CD4-positive, alpha-beta memory T cell (primary cell): ENCODE results near the gene STK11. TPM values are rescaled to one million over a fixed set of nuclear protein-coding genes. Genes with fewer than 3 reads are reported as not detected.

ENCODE experiments used
- CTCF ChIA-PET: fragments of 350-600 bp; sonication (Branson Sonifier 250); formaldehyde crosslinking; loops from one replicate; lab custom pipeline; 2021; ENCODE audit warnings: inconsistent platforms; ENCODE audit not compliant: partially characterized antibody; lab: Charles Lee
- POLR2A ChIA-PET: fragments of 350-600 bp; sonication (Branson Sonifier 250); formaldehyde crosslinking; loops from one replicate; lab custom pipeline; 2021; ENCODE audit not compliant: partially characterized antibody; lab: Charles Lee
- DNase-seq, 5 donors: peaks; one replicate each; pipeline versions ENCODE4 v3.0.0 to v3.0.0-alpha.2; 2020 to 2022; ENCODE audit warnings: mixed read lengths in 1 of 5
- H3K27ac ChIP-seq: one replicate; pipeline ENCODE4 v1.7.0; 2013; ENCODE audit warnings: low read depth, low read length
- H3K27me3 ChIP-seq: 2 replicates; pipeline ENCODE4 v1.7.0; 2013; ENCODE audit warnings: mild to moderate bottlenecking, low read length, moderate library complexity; ENCODE audit not compliant: insufficient read depth
- H3K36me3 ChIP-seq: 2 replicates; pipeline ENCODE4 v1.7.0; 2013; ENCODE audit warnings: mild to moderate bottlenecking, low read length, moderate library complexity; ENCODE audit not compliant: insufficient read depth
- H3K4me1 ChIP-seq: 2 replicates; pipeline ENCODE4 v1.7.0; 2013; ENCODE audit warnings: mild to moderate bottlenecking, low read length, moderate library complexity; ENCODE audit not compliant: insufficient read depth
- H3K4me3 ChIP-seq, 2 donors: one replicate each; pipeline ENCODE4 v1.7.0; 2013; ENCODE audit warnings: low read length in 2 of 2, mild to moderate bottlenecking in 1 of 2
- H3K9me3 ChIP-seq, 2 donors: one replicate each; pipeline ENCODE4 v1.7.0; 2013; ENCODE audit warnings: low read length in 2 of 2, control low read depth in 1 of 2; ENCODE audit not compliant: control insufficient read depth in 1 of 2
- H3K27ac Mint-ChIP-seq, 7 donors: one replicate each; pipeline ENCODE4 v1.8.0; 2020 to 2021; ENCODE audit warnings: mixed read lengths in 7 of 7, mild to moderate bottlenecking in 6 of 7, inconsistent platforms in 3 of 7, moderate library complexity in 3 of 7
- H3K27me3 Mint-ChIP-seq, 2 donors: one replicate each; pipeline ENCODE4 v1.8.0; 2020 to 2021; ENCODE audit warnings: mixed read lengths in 2 of 2
- H3K36me3 Mint-ChIP-seq, 2 donors: one replicate each; pipeline ENCODE4 v1.8.0; 2020 to 2021; ENCODE audit warnings: mixed read lengths in 2 of 2, inconsistent platforms in 1 of 2, mild to moderate bottlenecking in 1 of 2
- H3K4me1 Mint-ChIP-seq, 4 donors: one replicate each; pipeline ENCODE4 v1.8.0; 2020 to 2021; ENCODE audit warnings: mixed read lengths in 4 of 4, mild to moderate bottlenecking in 1 of 4
- H3K4me3 Mint-ChIP-seq, 8 donors: one replicate each; pipeline ENCODE4 v1.8.0; 2020 to 2021; ENCODE audit warnings: mixed read lengths in 8 of 8, mild to moderate bottlenecking in 7 of 8, moderate library complexity in 6 of 8, inconsistent platforms in 3 of 8
- H3K9me3 Mint-ChIP-seq, 8 donors: one replicate each; pipeline ENCODE4 v1.8.0; 2020 to 2021; ENCODE audit warnings: mixed read lengths in 8 of 8, mild to moderate bottlenecking in 5 of 8, inconsistent platforms in 3 of 8, moderate library complexity in 1 of 8
- intact Hi-C: fragments of 100-400 bp; cut with micrococcal nuclease; formaldehyde crosslinking; loops from one replicate; pipeline ENCODE4 v1.15.1; 2023
- polyA plus RNA-seq, 2 donors: library from polyadenylated mRNA; unstranded; fragments of 300-500 nt; fragmentation: Illumina TruSeq; gene quantifications; one replicate each; pipeline ENCODE4 v1.2.3, GENCODE V29; 2021
- total RNA-seq, 2 experiments: library from RNA; stranded (reverse); gene quantifications; one replicate each; pipeline ENCODE4 v1.2.3, GENCODE V29; 2021

The STK11 gene
- total and polyA plus RNA-seq, 4 experiments from 2014 or later: 11.0 to 114 (median 77.6) TPM

DNA sequence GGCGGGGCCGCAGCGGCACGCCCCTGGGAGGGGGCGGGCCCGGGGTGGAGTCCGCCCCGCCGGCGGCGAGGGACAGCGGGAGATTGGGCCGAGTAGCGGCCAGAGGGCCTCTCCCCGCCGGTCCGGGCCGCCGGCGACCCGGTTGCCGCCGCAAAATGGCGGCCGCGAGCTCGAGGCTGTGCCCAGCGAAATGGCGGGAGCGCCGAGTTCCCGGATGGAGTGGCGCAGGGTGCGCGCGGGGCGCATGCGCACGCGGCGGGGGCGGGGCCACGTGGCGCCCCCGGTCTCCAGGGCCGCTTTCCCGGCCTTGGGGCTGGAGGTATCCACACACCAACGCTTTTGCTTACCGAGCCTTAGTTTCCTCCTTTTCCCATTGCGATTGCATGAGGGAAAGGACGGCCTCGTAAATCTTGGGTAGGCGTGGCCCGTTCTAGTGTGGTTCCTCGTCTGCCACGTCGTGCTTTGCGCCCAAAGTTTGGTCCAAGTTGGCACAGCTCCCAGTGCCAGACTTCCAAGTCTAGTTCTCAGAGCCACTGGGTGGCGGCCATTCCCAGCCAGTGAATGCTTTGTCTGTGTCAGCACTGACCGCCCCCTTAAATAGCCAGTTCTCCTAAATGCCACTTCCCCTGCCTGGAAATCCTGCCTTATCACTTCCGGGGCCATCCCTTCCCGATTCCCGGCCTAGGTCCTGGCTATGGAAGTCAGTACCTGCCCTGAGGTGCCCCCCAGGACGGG lies 64.1 kb downstream of the STK11 start:
- CTCF ChIA-PET: interaction anchor here (1.0 to 10.8 kb wide), 4 partner anchors 17 to 29 kb away, joined by 3 to 364 read pairs (median 7); partner anchors contain the start of gene ATP5F1D
- Histone ChIP-seq H3K9me3 (no peaks in the 10 kb centered on the region), H3K4me3 (peak overlapping the region; percentile 90 to 100), H3K27me3 (no peaks in the 10 kb centered on the region), H3K36me3 (peaks cover 44% of the 10 kb centered on the region), H3K27ac (peak overlapping the region; percentile 77), H3K4me1 (peaks cover 76% of the 10 kb centered on the region)
- intact Hi-C loops: loop anchor here (1.0 to 2.0 kb wide), 3 partner anchors 10 to 473 kb away; partner anchors contain the start of gene PTBP1
- DNase-seq: peak; percentile 85 to 89 (median 88)
- H3K36me3 Mint-ChIP-seq: peaks cover 31 to 45% of the 10 kb centered on the region in 2 donors
- peaks cover 35 to 79% (median 60%) of the 10 kb centered on the region in 4 donors for H3K4me1 Mint-ChIP-seq
- peak overlapping the region; percentile 91 to 97 (median 93) for H3K27ac Mint-ChIP-seq
- no peaks in the 10 kb centered on the region for H3K27me3 Mint-ChIP-seq
- POLR2A ChIA-PET: interaction anchor here (0.6 to 12.0 kb wide), 66 partner anchors 9 to 826 kb away, joined by 3 to 650 read pairs (median 5); partner anchors contain the start of genes ABCA7, ARHGAP45, ATP5F1D and CBARP
- peaks cover 0 to 21% (median 0%) of the 10 kb centered on the region in 8 donors for H3K9me3 Mint-ChIP-seq
- peak overlapping the region; percentile 89 to 93 (median 91) for H3K4me3 Mint-ChIP-seq

DNA sequence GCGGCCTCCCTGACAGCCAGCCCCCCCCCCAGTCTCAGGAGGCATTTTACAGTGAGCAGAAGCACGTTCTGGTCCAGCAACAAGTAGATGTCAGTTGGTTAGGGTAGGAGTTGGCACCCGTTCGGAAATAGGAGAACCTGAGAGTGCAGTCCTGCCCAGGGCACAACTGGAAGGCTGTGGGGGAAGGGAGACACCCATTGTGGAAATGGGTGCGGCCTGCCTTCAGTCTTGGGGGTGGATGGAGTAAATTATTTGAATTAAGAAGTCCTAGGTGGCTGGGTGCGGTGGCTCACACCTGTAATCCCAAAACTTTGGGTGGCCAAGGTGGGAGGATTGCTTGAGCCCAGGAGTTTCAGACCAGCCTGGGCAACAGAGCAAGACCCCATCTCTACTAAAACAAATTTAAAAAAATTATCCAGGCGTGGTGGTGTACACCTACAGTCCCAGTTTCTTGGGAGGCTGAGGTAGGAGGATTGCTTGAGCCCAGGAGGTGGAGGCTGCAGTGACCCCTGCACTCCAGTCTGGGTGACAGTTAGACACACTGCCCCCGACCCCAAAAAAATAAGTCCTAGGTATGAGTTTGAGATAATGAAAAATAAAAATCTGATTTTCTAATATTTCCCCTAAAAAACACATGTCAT lies 64.8 kb downstream of the STK11 start:
- Histone ChIP-seq H3K4me3 (peak overlapping the region; percentile 90 to 100), H3K4me1 (peaks cover 81% of the 10 kb centered on the region), H3K27me3 (no peaks in the 10 kb centered on the region), H3K36me3 (peaks cover 47% of the 10 kb centered on the region), H3K27ac (peak overlapping the region; percentile 77), H3K9me3 (no peaks in the 10 kb centered on the region)
- H3K27me3 Mint-ChIP-seq: no peaks in the 10 kb centered on the region
- peaks cover 0 to 21% (median 0%) of the 10 kb centered on the region in 8 donors for H3K9me3 Mint-ChIP-seq
- peaks cover 33 to 73% (median 56%) of the 10 kb centered on the region in 4 donors for H3K4me1 Mint-ChIP-seq
- peak overlapping the region; percentile 89 to 93 (median 91) for H3K4me3 Mint-ChIP-seq
- CTCF ChIA-PET: no interaction called here
- peak overlapping the region; percentile 91 to 97 (median 93) for H3K27ac Mint-ChIP-seq
- DNase-seq: no peak
- H3K36me3 Mint-ChIP-seq: peaks cover 31 to 45% of the 10 kb centered on the region in 2 donors
- intact Hi-C loops: no loop called here
- POLR2A ChIA-PET: interaction anchor here (1.1 to 6.7 kb wide), 8 partner anchors 14 to 367 kb away, joined by 4 to 397 read pairs (median 24); partner anchors contain the start of gene ABCA7

DNA sequence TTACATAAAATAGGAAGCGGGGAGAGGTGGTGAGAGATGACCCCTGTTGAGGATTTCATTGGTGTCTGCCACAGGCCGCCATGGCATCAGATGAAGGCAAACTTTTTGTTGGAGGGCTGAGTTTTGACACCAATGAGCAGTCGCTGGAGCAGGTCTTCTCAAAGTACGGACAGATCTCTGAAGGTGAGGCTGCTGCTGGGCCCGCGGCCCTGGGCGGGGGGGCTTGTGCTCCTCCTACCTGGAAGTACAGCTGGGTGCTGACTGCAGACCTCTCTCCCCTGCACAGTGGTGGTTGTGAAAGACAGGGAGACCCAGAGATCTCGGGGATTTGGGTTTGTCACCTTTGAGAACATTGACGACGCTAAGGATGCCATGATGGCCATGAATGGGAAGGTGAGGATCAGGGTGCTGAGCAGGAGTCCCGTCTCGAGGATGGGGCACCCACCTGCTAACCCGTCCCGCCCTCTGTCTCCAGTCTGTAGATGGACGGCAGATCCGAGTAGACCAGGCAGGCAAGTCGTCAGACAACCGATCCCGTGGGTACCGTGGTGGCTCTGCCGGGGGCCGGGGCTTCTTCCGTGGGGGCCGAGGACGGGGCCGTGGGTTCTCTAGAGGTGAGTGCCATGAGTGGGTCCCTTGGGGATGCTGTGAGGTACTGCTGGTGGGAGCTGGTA lies 65.4 kb downstream of the STK11 start:
- H3K4me1 ChIP-seq: peaks cover 79% of the 10 kb centered on the region
- peak in 1 of 5 donors; percentile 43 for DNase-seq
- H3K36me3 ChIP-seq: peaks cover 47% of the 10 kb centered on the region
- H3K9me3 ChIP-seq: no peaks in the 10 kb centered on the region
- Mint-ChIP-seq H3K36me3 (peaks cover 31 to 47% of the 10 kb centered on the region in 2 donors), H3K27me3 (no peaks in the 10 kb centered on the region), H3K27ac (peak overlapping the region; percentile 91 to 97 (median 93)), H3K4me3 (peak overlapping the region; percentile 89 to 93 (median 91)), H3K4me1 (peaks cover 33 to 69% (median 52%) of the 10 kb centered on the region in 4 donors), H3K9me3 (peaks cover 0 to 21% (median 0%) of the 10 kb centered on the region in 8 donors)
- POLR2A ChIA-PET: interaction anchor here (1.7 to 5.7 kb wide), 4 partner anchors 10 to 29 kb away, joined by 5 to 74 read pairs (median 38); partner anchors contain the start of gene ATP5F1D
- intact Hi-C loops: no loop called here
- CTCF ChIA-PET: interaction anchor here (3.9 kb wide), 1 partner anchor 27 kb away, joined by 31 read pairs; no protein-coding TSS in a partner anchor
- no peaks in the 10 kb centered on the region for H3K27me3 ChIP-seq
- H3K27ac ChIP-seq: peak overlapping the region; percentile 77
- peak overlapping the region; percentile 90 to 100 for H3K4me3 ChIP-seq

DNA sequence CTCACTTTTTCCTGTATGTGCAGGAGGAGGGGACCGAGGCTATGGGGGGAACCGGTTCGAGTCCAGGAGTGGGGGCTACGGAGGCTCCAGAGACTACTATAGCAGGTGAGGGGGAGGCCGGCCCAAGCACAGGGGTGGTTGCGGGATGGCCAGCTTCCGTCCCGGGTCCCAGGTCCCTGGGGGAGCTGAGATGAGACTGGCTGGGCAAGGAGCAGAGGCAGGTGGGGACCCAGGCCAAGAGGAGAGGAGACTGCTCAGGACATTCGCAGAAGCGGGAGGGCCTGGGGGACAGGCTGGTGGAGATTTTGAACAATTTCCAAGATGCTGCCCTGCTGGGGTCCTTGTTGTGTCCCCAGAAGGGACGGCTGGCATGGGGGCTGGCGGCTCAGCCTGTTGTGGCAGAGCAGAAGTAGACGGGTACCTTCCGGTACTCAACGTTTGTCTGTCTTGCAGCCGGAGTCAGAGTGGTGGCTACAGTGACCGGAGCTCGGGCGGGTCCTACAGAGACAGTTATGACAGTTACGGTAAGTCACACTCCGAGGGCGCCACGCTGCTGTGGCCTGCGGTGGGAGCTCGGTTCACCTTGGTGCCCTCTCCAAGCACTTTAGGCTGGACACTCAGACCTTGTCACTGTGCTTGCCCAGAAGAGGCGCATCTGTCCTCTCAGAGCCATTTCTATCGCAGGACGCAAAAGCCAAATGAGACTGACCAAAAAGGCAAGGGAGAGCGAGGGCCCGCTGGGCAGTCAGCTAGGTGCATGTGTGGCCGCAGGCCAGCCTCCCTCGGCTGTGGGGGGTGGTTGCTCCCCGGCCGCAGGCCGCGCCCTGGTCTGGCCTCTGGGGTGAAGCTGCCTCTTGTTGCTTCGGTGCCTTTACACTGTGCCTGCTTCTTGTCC lies 66.2 kb downstream of the STK11 start:
- Histone ChIP-seq H3K27ac (peak overlapping the region; percentile 77), H3K36me3 (peaks cover 47% of the 10 kb centered on the region), H3K4me1 (peaks cover 83% of the 10 kb centered on the region), H3K27me3 (no peaks in the 10 kb centered on the region), H3K9me3 (no peaks in the 10 kb centered on the region), H3K4me3 (peak overlapping the region in 1 of 2 donors; percentile 100)
- peaks cover 0 to 25% (median 0%) of the 10 kb centered on the region in 8 donors for H3K9me3 Mint-ChIP-seq
- ChIA-PET POLR2A (interaction anchor here (0.9 to 5.7 kb wide), 7 partner anchors 11 to 595 kb away, joined by 3 to 74 read pairs (median 5); partner anchors contain the start of gene ATP5F1D), CTCF (interaction anchor here (3.9 kb wide), 1 partner anchor 28 kb away, joined by 31 read pairs; no protein-coding TSS in a partner anchor)
- peak overlapping the region; percentile 89 to 93 (median 91) for H3K4me3 Mint-ChIP-seq
- peak overlapping the region; percentile 89 to 97 (median 93) for H3K27ac Mint-ChIP-seq
- peaks cover 37 to 72% (median 55%) of the 10 kb centered on the region in 4 donors for H3K4me1 Mint-ChIP-seq
- no peaks in the 10 kb centered on the region for H3K27me3 Mint-ChIP-seq
- no peak for DNase-seq
- H3K36me3 Mint-ChIP-seq: peaks cover 32 to 50% of the 10 kb centered on the region in 2 donors
- intact Hi-C loops: no loop called here

DNA sequence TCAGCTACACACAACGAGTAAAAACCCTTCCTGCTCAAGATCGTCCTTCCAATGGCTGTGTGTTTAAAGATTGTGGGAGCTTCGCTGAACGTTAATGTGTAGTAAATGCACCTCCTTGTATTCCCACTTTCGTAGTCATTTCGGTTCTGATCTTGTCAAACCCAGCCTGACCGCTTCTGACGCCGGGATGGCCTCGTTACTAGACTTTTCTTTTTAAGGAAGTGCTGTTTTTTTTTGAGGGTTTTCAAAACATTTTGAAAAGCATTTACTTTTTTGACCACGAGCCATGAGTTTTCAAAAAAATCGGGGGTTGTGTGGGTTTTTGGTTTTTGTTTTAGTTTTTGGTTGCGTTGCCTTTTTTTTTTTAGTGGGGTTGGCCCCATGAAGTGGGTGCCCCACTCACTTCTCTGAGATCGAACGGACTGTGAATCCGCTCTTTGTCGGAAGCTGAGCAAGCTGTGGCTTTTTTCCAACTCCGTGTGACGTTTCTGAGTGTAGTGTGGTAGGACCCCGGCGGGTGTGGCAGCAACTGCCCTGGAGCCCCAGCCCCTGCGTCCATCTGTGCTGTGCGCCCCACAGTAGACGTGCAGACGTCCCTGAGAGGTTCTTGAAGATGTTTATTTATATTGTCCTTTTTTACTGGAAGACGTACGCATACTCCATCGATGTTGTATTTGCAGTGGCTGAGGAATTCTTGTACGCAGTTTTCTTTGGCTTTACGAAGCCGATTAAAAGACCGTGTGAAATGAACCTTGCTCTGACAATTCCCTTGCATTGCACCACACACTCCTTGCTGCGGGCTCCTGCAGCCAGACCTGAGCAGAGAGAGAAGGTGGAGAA lies 67.1 kb downstream of the STK11 start:
- CTCF ChIA-PET: interaction anchor here (3.9 kb wide), 1 partner anchor 29 kb away, joined by 31 read pairs; no protein-coding TSS in a partner anchor
- H3K4me3 ChIP-seq: no peak overlapping the region
- POLR2A ChIA-PET: interaction anchor here (0.6 to 5.7 kb wide), 11 partner anchors 12 to 594 kb away, joined by 3 to 74 read pairs (median 4); partner anchors contain the start of genes ATP5F1D and CNN2
- H3K27me3 ChIP-seq: no peaks in the 10 kb centered on the region
- Mint-ChIP-seq H3K9me3 (peaks cover 0 to 26% (median 0%) of the 10 kb centered on the region in 8 donors), H3K36me3 (peaks cover 35 to 53% of the 10 kb centered on the region in 2 donors), H3K4me1 (peaks cover 35 to 70% (median 53%) of the 10 kb centered on the region in 4 donors), H3K4me3 (peak overlapping the region; percentile 52 to 91 (median 63)), H3K27ac (peak overlapping the region; percentile 64 to 95 (median 86)), H3K27me3 (no peaks in the 10 kb centered on the region)
- no peak for DNase-seq
- H3K9me3 ChIP-seq: no peaks in the 10 kb centered on the region
- no peak overlapping the region for H3K27ac ChIP-seq
- H3K36me3 ChIP-seq: peaks cover 47% of the 10 kb centered on the region
- H3K4me1 ChIP-seq: peaks cover 81% of the 10 kb centered on the region
- intact Hi-C loops: no loop called here
